HepG2 (cell line): ENCODE data around the gene DIPK1A.

Source experiments
- BCL6 ChIP-seq: IDR thresholded peaks from 2 replicates; pipeline ENCODE4 v1.6.1; 2016; ENCODE audit warnings: missing genetic modification reagents, missing compliant biosample characterization
- RARG ChIP-seq: sonication (generic); formaldehyde crosslinking; IDR thresholded peaks from 2 replicates; pipeline ENCODE4 v1.4.0; 2020; ENCODE audit warnings: low read depth, mild to moderate bottlenecking, missing genetic modification reagents
- ZSCAN30 ChIP-seq: sonication (generic); formaldehyde crosslinking; IDR thresholded peaks from 2 replicates; pipeline ENCODE4 v1.5.0; 2020; ENCODE audit warnings: mild to moderate bottlenecking, missing genetic modification reagents
- TF ChIP-seq, protein P1 (sequence below): sonication (generic); formaldehyde crosslinking; IDR thresholded peaks from 2 replicates; pipeline ENCODE4 v1.4.0; 2020; ENCODE audit warnings: missing genetic modification reagents, borderline replicate concordance
- TF ChIP-seq, protein P2 (sequence below): sonication (generic); formaldehyde crosslinking; IDR thresholded peaks from 2 replicates; pipeline ENCODE4 v1.8.1; 2023; ENCODE audit warnings: missing genetic modification reagents, mild to moderate bottlenecking, borderline replicate concordance
- TF ChIP-seq, protein P3 (sequence below): sonication (generic); formaldehyde crosslinking; IDR thresholded peaks from 2 replicates; pipeline ENCODE4 v1.5.0; 2020; ENCODE audit warnings: mild to moderate bottlenecking, missing genetic modification reagents, moderate library complexity

DNA sequence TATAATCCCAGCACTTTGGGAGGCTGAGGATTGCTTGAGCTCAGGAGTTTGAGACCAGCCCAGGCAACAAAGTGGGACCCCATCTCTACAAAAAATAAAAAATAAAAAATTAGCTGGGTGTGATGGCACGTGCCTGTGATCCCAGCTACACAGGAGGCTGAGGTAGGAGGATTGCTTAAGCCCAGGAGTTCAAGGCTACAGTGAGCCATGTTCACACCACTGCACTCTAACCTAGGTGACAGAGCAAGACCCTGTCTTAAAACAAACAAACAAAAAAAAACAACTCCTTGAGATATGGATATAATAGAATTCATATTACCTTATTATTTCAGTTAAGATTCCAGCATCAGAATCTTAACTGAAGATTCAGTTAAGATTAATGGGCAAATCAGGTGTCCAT lies 77.1 kb downstream of the DIPK1A start:
- TF ChIP-seq BCL6 (CRISPR knock-in tag) (no peak), ZSCAN30 (no peak), RARG (CRISPR knock-in tag) (no peak)
- TF ChIP-seq, protein P1, sequence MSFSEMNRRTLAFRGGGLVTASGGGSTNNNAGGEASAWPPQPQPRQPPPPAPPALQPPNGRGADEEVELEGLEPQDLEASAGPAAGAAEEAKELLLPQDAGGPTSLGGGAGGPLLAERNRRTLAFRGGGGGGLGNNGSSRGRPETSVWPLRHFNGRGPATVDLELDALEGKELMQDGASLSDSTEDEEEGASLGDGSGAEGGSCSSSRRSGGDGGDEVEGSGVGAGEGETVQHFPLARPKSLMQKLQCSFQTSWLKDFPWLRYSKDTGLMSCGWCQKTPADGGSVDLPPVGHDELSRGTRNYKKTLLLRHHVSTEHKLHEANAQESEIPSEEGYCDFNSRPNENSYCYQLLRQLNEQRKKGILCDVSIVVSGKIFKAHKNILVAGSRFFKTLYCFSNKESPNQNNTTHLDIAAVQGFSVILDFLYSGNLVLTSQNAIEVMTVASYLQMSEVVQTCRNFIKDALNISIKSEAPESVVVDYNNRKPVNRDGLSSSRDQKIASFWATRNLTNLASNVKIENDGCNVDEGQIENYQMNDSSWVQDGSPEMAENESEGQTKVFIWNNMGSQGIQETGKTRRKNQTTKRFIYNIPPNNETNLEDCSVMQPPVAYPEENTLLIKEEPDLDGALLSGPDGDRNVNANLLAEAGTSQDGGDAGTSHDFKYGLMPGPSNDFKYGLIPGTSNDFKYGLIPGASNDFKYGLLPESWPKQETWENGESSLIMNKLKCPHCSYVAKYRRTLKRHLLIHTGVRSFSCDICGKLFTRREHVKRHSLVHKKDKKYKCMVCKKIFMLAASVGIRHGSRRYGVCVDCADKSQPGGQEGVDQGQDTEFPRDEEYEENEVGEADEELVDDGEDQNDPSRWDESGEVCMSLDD (CRISPR knock-in tag): no peak
- TF ChIP-seq, protein P2, sequence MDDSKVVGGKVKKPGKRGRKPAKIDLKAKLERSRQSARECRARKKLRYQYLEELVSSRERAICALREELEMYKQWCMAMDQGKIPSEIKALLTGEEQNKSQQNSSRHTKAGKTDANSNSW (CRISPR knock-in tag): no peak
- TF ChIP-seq, protein P3, sequence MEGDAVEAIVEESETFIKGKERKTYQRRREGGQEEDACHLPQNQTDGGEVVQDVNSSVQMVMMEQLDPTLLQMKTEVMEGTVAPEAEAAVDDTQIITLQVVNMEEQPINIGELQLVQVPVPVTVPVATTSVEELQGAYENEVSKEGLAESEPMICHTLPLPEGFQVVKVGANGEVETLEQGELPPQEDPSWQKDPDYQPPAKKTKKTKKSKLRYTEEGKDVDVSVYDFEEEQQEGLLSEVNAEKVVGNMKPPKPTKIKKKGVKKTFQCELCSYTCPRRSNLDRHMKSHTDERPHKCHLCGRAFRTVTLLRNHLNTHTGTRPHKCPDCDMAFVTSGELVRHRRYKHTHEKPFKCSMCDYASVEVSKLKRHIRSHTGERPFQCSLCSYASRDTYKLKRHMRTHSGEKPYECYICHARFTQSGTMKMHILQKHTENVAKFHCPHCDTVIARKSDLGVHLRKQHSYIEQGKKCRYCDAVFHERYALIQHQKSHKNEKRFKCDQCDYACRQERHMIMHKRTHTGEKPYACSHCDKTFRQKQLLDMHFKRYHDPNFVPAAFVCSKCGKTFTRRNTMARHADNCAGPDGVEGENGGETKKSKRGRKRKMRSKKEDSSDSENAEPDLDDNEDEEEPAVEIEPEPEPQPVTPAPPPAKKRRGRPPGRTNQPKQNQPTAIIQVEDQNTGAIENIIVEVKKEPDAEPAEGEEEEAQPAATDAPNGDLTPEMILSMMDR: no peak
